PC-3 (cell line): ENCODE measurements around the gene NCEH1. TPM values are rescaled to one million over a fixed set of nuclear protein-coding genes. Genes with fewer than 3 reads are reported as not detected.

Source experiments
- ATAC-seq: fragments of 200-7000 bp; cut with Tn5 transposase; 2 replicates; pipeline ENCODE4 v1.9.1; 2020; ENCODE audit warnings: mild to moderate bottlenecking, moderate library complexity
- BruUV-seq: library from RNA; stranded (reverse); fragments of 400-500 nt; replicated peaks from 2 replicates; lab custom pipeline; 2021; lab: Mats Ljungman, UMichigan
- CTCF ChIA-PET: fragments of 300-600 bp; sonication (Branson Sonifier 250); formaldehyde crosslinking; loops from one replicate; lab custom pipeline; 2022; ENCODE audit warnings: antibody characterized with exemption; lab: Charles Lee
- POLR2A ChIA-PET: fragments of 300-600 bp; sonication (Branson Sonifier 250); formaldehyde crosslinking; loops from one replicate; lab custom pipeline; 2022; ENCODE audit warnings: antibody characterized with exemption; ENCODE audit not compliant: unreplicated experiment; lab: Charles Lee
- DNase-seq: peaks from one replicate; pipeline ENCODE4 v3.0.0-alpha.2; 2015
- H2AFZ ChIP-seq: fragments of 300-600 bp; sonication (generic); 2 replicates; pipeline ENCODE4 v1.6.0; 2016; ENCODE audit warnings: antibody characterized with exemption, low read length
- H3F3A ChIP-seq: fragments of 300-600 bp; sonication (generic); one replicate; pipeline ENCODE4 v1.6.0; 2017; ENCODE audit warnings: antibody characterized with exemption, low read length, control low read depth, mild to moderate bottlenecking; ENCODE audit not compliant: unreplicated experiment
- H3K27ac ChIP-seq: fragments of 300-600 bp; sonication (generic); 2 replicates; pipeline ENCODE4 v1.5.1; 2016; ENCODE audit warnings: mild to moderate bottlenecking, low read length
- H3K27me3 ChIP-seq: fragments of 300-600 bp; sonication (generic); 2 replicates; pipeline ENCODE4 v1.6.1; 2016; ENCODE audit warnings: low read length, mixed read lengths
- H3K36me3 ChIP-seq: fragments of 300-600 bp; sonication (generic); 2 replicates; pipeline ENCODE4 v1.6.1; 2016; ENCODE audit warnings: low read depth, mixed run types, low read length, mixed read lengths
- H3K4me1 ChIP-seq: fragments of 300-600 bp; sonication (generic); 2 replicates; pipeline ENCODE4 v1.5.1; 2016; ENCODE audit warnings: low read length; ENCODE audit not compliant: insufficient read depth
- H3K4me2 ChIP-seq: fragments of 300-600 bp; sonication (generic); 2 replicates; pipeline ENCODE4 v1.6.0; 2016; ENCODE audit warnings: low read length
- H3K4me3 ChIP-seq: fragments of 300-600 bp; sonication (generic); 2 replicates; pipeline ENCODE4 v1.5.1; 2016; ENCODE audit warnings: mild to moderate bottlenecking, low read length, mixed read lengths
- H3K79me2 ChIP-seq: fragments of 300-600 bp; sonication (generic); 2 replicates; pipeline ENCODE4 v1.6.1; 2017; ENCODE audit warnings: low read length, mixed read lengths
- H3K9ac ChIP-seq: fragments of 300-600 bp; sonication (generic); 2 replicates; pipeline ENCODE4 v1.6.0; 2016; ENCODE audit warnings: mild to moderate bottlenecking, low read length
- H3K9me2 ChIP-seq: fragments of 300-600 bp; sonication (generic); replicated peaks from 2 replicates; pipeline ENCODE4 v1.6.1; 2016; ENCODE audit warnings: mixed run types, low read length, mixed read lengths
- H3K9me3 ChIP-seq: fragments of 300-600 bp; sonication (generic); 2 replicates; pipeline ENCODE4 v1.6.1; 2016; ENCODE audit warnings: low read length, mixed read lengths
- H4K20me1 ChIP-seq: fragments of 300-600 bp; sonication (generic); 2 replicates; pipeline ENCODE4 v1.6.1; 2016; ENCODE audit warnings: low read length, mixed read lengths
- CTCF ChIP-seq: fragments of 300-600 bp; sonication (generic); conservative IDR thresholded peaks from 2 replicates; pipeline ENCODE4 v1.5.1; 2017; ENCODE audit warnings: antibody characterized with exemption, low read depth, mild to moderate bottlenecking, low read length
- EZH2 ChIP-seq: fragments of 300-600 bp; sonication (generic); IDR thresholded peaks from one replicate; pipeline ENCODE4 v1.6.1; 2017; ENCODE audit warnings: antibody characterized with exemption, mild to moderate bottlenecking, low read length; ENCODE audit not compliant: unreplicated experiment
- EZH2phosphoT487 ChIP-seq: fragments of 300-600 bp; sonication (generic); IDR thresholded peaks from 2 replicates; pipeline ENCODE4 v1.6.1; 2018; ENCODE audit warnings: mild to moderate bottlenecking, antibody characterized with exemption, low read length, borderline replicate concordance
- intact Hi-C: fragments of 100-400 bp; cut with micrococcal nuclease; formaldehyde crosslinking; loops from 2 replicates; pipeline ENCODE4 v1.9.0; 2023
- total RNA-seq: library from RNA; depleted of rRNA; stranded (reverse); fragments of >200 nt; gene quantifications from 2 replicates; pipeline ENCODE4 v1.2.3, GENCODE V29; 2014

NCEH1 gene
- total RNA-seq, 1 experiment from 2014 or later: 28.2 TPM

GRCh38 chr3:172630316-172630715, 80.6 kb downstream of the NCEH1 start:
- Histone ChIP-seq H3K27ac (no peak overlapping the region), H3K36me3 (peaks cover 22% of the 10 kb centered on the region), H3K4me1 (peaks cover 12% of the 10 kb centered on the region; the same call in 1 of the 2 replicates), H3K4me3 (no peak overlapping the region), H3K9me3 (no peaks in the 10 kb centered on the region), H2AFZ (no peak overlapping the region), H3K79me2 (no peaks in the 10 kb centered on the region), H3K9ac (no peak overlapping the region), H3F3A (no peaks in the 10 kb centered on the region), H3K27me3 (no peaks in the 10 kb centered on the region), H4K20me1 (no peaks in the 10 kb centered on the region), H3K4me2 (no peak overlapping the region), H3K9me2 (no peaks in the 10 kb centered on the region)
- TF ChIP-seq EZH2 (no peak), CTCF (no peak), EZH2phosphoT487 (no peak)
- POLR2A ChIA-PET: interaction anchor here (0.7 kb wide), 1 partner anchor 1240 kb away, joined by 3 read pairs; no protein-coding TSS in a partner anchor
- CTCF ChIA-PET: no interaction called here
- no TSS peak for BruUV-seq
- ATAC-seq (no peak), DNase-seq (no peak)
- intact Hi-C loops: no loop called here

DNA sequence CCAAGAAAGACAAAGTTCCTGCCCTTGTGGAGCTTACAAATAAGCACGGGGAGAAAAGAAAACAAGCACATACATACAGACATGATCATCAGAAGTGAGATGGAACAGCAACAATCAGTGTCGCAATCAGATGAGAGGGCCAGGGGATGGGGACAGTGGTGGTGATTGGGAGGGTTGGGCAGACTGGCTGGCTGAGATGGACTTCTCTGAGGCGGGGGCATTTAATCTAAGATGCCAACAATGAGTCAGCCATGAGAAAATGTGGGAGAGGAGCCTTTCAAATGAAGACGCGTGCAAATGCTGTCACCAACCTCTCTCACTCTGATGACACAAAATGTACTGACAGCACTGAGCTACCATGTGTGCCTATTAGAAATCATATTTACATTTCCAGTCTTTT, 81.4 kb downstream of the NCEH1 start:
- H4K20me1 ChIP-seq: no peaks in the 10 kb centered on the region
- H3K4me1 ChIP-seq: peaks cover 12% of the 10 kb centered on the region; the same call in 1 of the 2 replicates
- no peaks in the 10 kb centered on the region for H3K79me2 ChIP-seq
- peaks cover 15% of the 10 kb centered on the region for H3K36me3 ChIP-seq
- H3K4me2 ChIP-seq: no peak overlapping the region
- DNase-seq (no peak), ATAC-seq (no peak)
- H3K9me2 ChIP-seq: no peaks in the 10 kb centered on the region
- CTCF ChIA-PET: no interaction called here
- no peak overlapping the region for H3K9ac ChIP-seq
- H2AFZ ChIP-seq: no peak overlapping the region
- POLR2A ChIA-PET: interaction anchor here (0.7 kb wide), 1 partner anchor 1241 kb away, joined by 3 read pairs; no protein-coding TSS in a partner anchor
- no peaks in the 10 kb centered on the region for H3K27me3 ChIP-seq
- H3K4me3 ChIP-seq: no peak overlapping the region
- H3K9me3 ChIP-seq: no peaks in the 10 kb centered on the region
- TF ChIP-seq EZH2 (no peak), EZH2phosphoT487 (no peak), CTCF (no peak)
- no peak overlapping the region for H3K27ac ChIP-seq
- no peaks in the 10 kb centered on the region for H3F3A ChIP-seq
- intact Hi-C loops: no loop called here
- no TSS peak for BruUV-seq

GRCh38 chr3:172627057-172627809, 83.6 kb downstream of the NCEH1 start:
- H3K36me3 ChIP-seq: no peaks in the 10 kb centered on the region
- H3F3A ChIP-seq: peaks cover 10% of the 10 kb centered on the region
- DNase-seq: no peak
- ChIA-PET POLR2A (no interaction called here), CTCF (interaction anchor here (0.6 kb wide), 1 partner anchor 40 kb away, joined by 3 read pairs; no protein-coding TSS in a partner anchor)
- TF ChIP-seq EZH2phosphoT487: no peak
- no peak for TF ChIP-seq EZH2
- TF ChIP-seq CTCF: no peak
- H4K20me1 ChIP-seq: no peaks in the 10 kb centered on the region
- H3K9me3 ChIP-seq: no peaks in the 10 kb centered on the region
- no TSS peak for BruUV-seq
- no peaks in the 10 kb centered on the region for H3K27me3 ChIP-seq
- H3K4me1 ChIP-seq: peaks cover 25% of the 10 kb centered on the region
- no peak overlapping the region for H3K9ac ChIP-seq
- H3K4me2 ChIP-seq: no peak overlapping the region
- no peak overlapping the region for H3K4me3 ChIP-seq
- ATAC-seq: no peak
- intact Hi-C loops: no loop called here
- no peak overlapping the region for H3K27ac ChIP-seq
- no peaks in the 10 kb centered on the region for H3K79me2 ChIP-seq
- no peak overlapping the region for H2AFZ ChIP-seq
- no peaks in the 10 kb centered on the region for H3K9me2 ChIP-seq
